Endodermal cell (in vitro differentiated cells): ENCODE results near the gene SMURF2. TPM values are rescaled to one million over a fixed set of nuclear protein-coding genes. Genes with fewer than 3 reads are reported as not detected.

Experiments used
- DNase-seq: peaks from one replicate; pipeline ENCODE4 v3.0.0-alpha.2; 2017
- H3K27ac ChIP-seq: 2 replicates; pipeline ENCODE4 v1.5.1; 2013; ENCODE audit warnings: mild to moderate bottlenecking, low read depth, low read length, moderate library complexity
- H3K27me3 ChIP-seq: 2 replicates; pipeline ENCODE4 v1.6.1; 2013; ENCODE audit warnings: mild to moderate bottlenecking, low read length, moderate library complexity; ENCODE audit not compliant: insufficient read depth, control insufficient read depth, poor library complexity, severe bottlenecking
- H3K36me3 ChIP-seq: 2 replicates; pipeline ENCODE4 v1.7.0; 2013; ENCODE audit warnings: mild to moderate bottlenecking, low read length, moderate library complexity; ENCODE audit not compliant: control insufficient read depth, insufficient read depth
- H3K4me1 ChIP-seq: one replicate; pipeline ENCODE4 v1.7.0; 2013; ENCODE audit warnings: low read length; ENCODE audit not compliant: control insufficient read depth, insufficient read depth
- H3K4me3 ChIP-seq: 2 replicates; pipeline ENCODE4 v1.5.1; 2013; ENCODE audit warnings: mild to moderate bottlenecking, low read length, moderate library complexity
- H3K9ac ChIP-seq: 2 replicates; pipeline ENCODE4 v1.6.1; 2013; ENCODE audit warnings: mild to moderate bottlenecking, low read length, moderate library complexity; ENCODE audit not compliant: poor library complexity, severe bottlenecking; ENCODE audit errors: extremely low read depth
- H3K9me3 ChIP-seq: 2 replicates; pipeline ENCODE4 v1.6.1; 2013; ENCODE audit warnings: mild to moderate bottlenecking, low read length, moderate library complexity; ENCODE audit not compliant: control insufficient read depth
- H3K27ac Mint-ChIP-seq: 2 replicates; pipeline ENCODE4 v1.8.0; 2020; ENCODE audit warnings: mixed read lengths
- H3K27me3 Mint-ChIP-seq: 2 replicates; pipeline ENCODE4 v1.8.0; 2021; ENCODE audit warnings: mild to moderate bottlenecking, mixed read lengths; ENCODE audit not compliant: insufficient read depth
- H3K36me3 Mint-ChIP-seq: 2 replicates; pipeline ENCODE4 v1.8.0; 2020; ENCODE audit warnings: low read depth, mixed read lengths
- H3K4me1 Mint-ChIP-seq: 2 replicates; pipeline ENCODE4 v1.8.0; 2020; ENCODE audit warnings: mixed read lengths
- H3K4me3 Mint-ChIP-seq: 2 replicates; pipeline ENCODE4 v1.8.0; 2020; ENCODE audit warnings: mild to moderate bottlenecking, moderate library complexity, mixed read lengths
- H3K9me3 Mint-ChIP-seq: 2 replicates; pipeline ENCODE4 v1.8.0; 2020; ENCODE audit warnings: mild to moderate bottlenecking, mixed read lengths
- WGBS, 2 experiments: methylation state at CpG; one replicate each; pipeline versions ENCODE4 v1.1.5 to v1.1.7; 2013; ENCODE audit warnings: missing lambda C conversion rate in 2 of 2, mixed read lengths in 1 of 2; ENCODE audit not compliant: insufficient coverage in 1 of 2, insufficient read length in 1 of 2; 5-methylcytosine and 5-hydroxymethylcytosine counted together
- total RNA-seq, 2 donors: library from RNA; stranded (reverse); fragmentation: NEBNext Ultra II Directional in 1 of 2; extraction: Animal tissue kit (Norgen Biotek cat#: 25700) in 1 of 2; gene quantifications; 2 replicates in 1 of 2; 3 replicates in 1 of 2; pipeline ENCODE4 v1.2.1, GENCODE V29; 2021
- TF ChIP-seq, protein P1 (sequence below): fragments of 200-600 bp; sonication (generic); conservative IDR thresholded peaks from 2 replicates; pipeline ENCODE4 v1.5.0; 2021; ENCODE audit warnings: antibody characterized with exemption, mild to moderate bottlenecking

The SMURF2 gene
- total RNA-seq, 2 donors from 2014 or later, result 33.6 to 34.1 TPM

DNA sequence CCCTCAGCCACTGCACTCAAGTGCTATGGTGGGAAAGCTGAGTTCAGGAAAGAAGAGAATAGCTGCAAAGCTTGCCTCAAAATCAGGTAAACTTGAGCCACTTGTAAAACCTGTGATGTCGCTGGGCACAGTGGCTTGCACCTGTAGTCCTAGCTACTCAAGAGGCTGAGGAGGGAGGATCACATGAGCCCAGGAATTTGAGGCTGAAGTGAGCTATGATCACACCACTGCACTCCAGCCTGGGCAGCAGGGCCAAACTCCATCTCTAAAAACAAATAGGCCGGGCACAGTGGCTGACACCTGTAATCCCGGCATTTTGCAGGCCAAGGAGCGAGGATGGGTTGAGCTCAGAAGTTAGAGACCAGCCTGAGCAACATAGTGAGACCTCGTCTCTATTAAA is 26.4 kb upstream of the SMURF2 start:
- H3K27ac ChIP-seq, result no peak overlapping the region
- H3K9me3 Mint-ChIP-seq, result no peaks in the 10 kb centered on the region
- H3K36me3 Mint-ChIP-seq, result no peaks in the 10 kb centered on the region
- no peaks in the 10 kb centered on the region for H3K36me3 ChIP-seq
- no peak for DNase-seq
- WGBS, 2 experiments, result 89 to 100% methylated on average over 4 to 5 of the region's 5 CpGs
- no peaks in the 10 kb centered on the region for H3K9me3 ChIP-seq
- H3K27me3 Mint-ChIP-seq, result no peaks in the 10 kb centered on the region
- TF ChIP-seq, protein P1, sequence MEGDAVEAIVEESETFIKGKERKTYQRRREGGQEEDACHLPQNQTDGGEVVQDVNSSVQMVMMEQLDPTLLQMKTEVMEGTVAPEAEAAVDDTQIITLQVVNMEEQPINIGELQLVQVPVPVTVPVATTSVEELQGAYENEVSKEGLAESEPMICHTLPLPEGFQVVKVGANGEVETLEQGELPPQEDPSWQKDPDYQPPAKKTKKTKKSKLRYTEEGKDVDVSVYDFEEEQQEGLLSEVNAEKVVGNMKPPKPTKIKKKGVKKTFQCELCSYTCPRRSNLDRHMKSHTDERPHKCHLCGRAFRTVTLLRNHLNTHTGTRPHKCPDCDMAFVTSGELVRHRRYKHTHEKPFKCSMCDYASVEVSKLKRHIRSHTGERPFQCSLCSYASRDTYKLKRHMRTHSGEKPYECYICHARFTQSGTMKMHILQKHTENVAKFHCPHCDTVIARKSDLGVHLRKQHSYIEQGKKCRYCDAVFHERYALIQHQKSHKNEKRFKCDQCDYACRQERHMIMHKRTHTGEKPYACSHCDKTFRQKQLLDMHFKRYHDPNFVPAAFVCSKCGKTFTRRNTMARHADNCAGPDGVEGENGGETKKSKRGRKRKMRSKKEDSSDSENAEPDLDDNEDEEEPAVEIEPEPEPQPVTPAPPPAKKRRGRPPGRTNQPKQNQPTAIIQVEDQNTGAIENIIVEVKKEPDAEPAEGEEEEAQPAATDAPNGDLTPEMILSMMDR, result no peak
- no peaks in the 10 kb centered on the region for H3K4me1 ChIP-seq
- no peaks in the 10 kb centered on the region for H3K4me1 Mint-ChIP-seq
- no peak overlapping the region for H3K27ac Mint-ChIP-seq
- H3K4me3 ChIP-seq, result no peak overlapping the region
- no peaks in the 10 kb centered on the region for H3K27me3 ChIP-seq
- no peak overlapping the region for H3K9ac ChIP-seq
- H3K4me3 Mint-ChIP-seq, result no peak overlapping the region

DNA sequence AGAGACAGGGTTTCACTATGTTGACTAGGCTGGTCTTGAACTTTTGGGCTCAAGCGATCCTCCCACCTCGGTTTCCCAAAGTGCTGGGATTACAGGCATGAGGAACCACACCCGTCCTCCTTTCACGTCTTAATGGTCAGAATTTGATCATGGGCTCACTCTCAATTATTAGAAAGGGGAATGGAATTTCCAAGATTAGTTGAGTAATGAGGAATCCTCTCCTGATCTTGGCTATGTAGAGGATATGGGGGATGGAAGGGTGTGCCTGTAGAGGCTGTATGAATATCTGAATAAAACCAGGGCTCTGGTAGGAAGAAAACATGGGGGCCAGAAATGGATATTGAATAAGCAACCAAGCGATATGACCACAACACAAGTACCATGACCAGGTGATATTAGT is 25.9 kb upstream of the SMURF2 start:
- DNase-seq, result no peak
- TF ChIP-seq, protein P1, result no peak
- Histone ChIP-seq H3K27me3 (no peaks in the 10 kb centered on the region), H3K4me3 (no peak overlapping the region), H3K9ac (no peak overlapping the region), H3K9me3 (no peaks in the 10 kb centered on the region), H3K36me3 (no peaks in the 10 kb centered on the region), H3K27ac (no peak overlapping the region), H3K4me1 (no peaks in the 10 kb centered on the region)
- WGBS, 2 experiments, result 88 to 94% methylated on average over 4 to 5 of the region's 5 CpGs
- Mint-ChIP-seq H3K4me3 (no peak overlapping the region), H3K27me3 (no peaks in the 10 kb centered on the region), H3K9me3 (no peaks in the 10 kb centered on the region), H3K36me3 (no peaks in the 10 kb centered on the region), H3K4me1 (no peaks in the 10 kb centered on the region), H3K27ac (no peak overlapping the region)

- TF ChIP-seq, protein P1, result no peak
- no peaks in the 10 kb centered on the region for H3K4me1 Mint-ChIP-seq
- Histone ChIP-seq H3K27ac (no peak overlapping the region), H3K36me3 (no peaks in the 10 kb centered on the region), H3K4me3 (no peak overlapping the region), H3K4me1 (no peaks in the 10 kb centered on the region), H3K9ac (no peak overlapping the region), H3K27me3 (no peaks in the 10 kb centered on the region), H3K9me3 (no peaks in the 10 kb centered on the region)
- no peak overlapping the region for H3K4me3 Mint-ChIP-seq
- no peak for DNase-seq
- H3K9me3 Mint-ChIP-seq, result no peaks in the 10 kb centered on the region
- no peak overlapping the region for H3K27ac Mint-ChIP-seq
- H3K27me3 Mint-ChIP-seq, result no peaks in the 10 kb centered on the region
- H3K36me3 Mint-ChIP-seq, result no peaks in the 10 kb centered on the region
- WGBS, 2 experiments, result 88 to 97% methylated on average over 1 to 4 of the region's 4 CpGs
These were observed 25.3 kb upstream of the SMURF2 start for GRCh38 chr17:64687376-64687775.
